D721Med (cell line): ENCODE data around the gene MUC20.

Experiments
- DNase-seq: peaks from one replicate; pipeline ENCODE4 v3.0.0; 2011; ENCODE audit warnings: low spot score; ENCODE audit not compliant: insufficient read length
- FAIRE-seq: peaks from 2 replicates; lab custom pipeline; 2011; peaks lifted over from hg19 to GRCh38; lab: Jason Lieb, UNC
- TF ChIP-seq, protein P1 (sequence below): IDR thresholded peaks from 2 replicates; pipeline ENCODE4 v1.5.1; 2012; ENCODE audit warnings: mild to moderate bottlenecking, control low read depth; ENCODE audit not compliant: insufficient read depth; ENCODE audit errors: missing control alignments

The MUC20 gene

DNA sequence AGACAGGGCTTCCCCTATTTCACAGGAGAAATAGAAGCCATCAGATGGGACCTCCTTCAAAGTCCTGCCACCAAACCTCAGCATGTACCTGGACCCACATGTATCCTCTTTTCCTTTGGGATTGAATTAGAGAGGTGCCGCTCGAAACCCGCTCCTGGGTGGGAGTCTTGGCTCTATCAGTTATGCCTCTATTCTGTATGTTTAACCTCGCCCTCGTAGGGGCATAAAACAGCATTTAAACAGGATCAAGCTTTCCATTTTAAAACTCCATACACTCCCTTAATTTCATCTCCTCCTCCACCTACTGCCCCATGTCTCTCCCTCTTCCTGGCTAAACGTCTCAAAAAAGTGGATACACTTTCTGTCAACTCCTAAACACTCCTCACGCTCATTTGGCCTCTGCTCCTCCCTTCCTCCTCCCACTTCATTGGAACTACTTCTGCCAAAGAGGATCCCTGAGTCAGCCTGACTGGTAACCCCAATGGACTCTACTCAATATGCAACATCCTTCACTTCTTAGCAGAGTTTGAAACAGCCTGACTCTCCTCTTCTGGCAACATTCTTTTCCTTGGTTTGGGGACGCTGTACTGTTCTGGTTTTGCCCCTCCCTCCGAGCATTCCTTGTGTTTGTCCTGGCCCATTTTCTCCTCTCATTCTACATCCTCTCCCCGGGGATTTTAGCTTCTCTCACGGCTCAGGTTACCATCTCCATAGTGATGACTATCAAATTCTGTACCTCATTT lies 23.0 kb upstream of the MUC20 start:
- DNase-seq (no peak), FAIRE-seq (no peak)
- TF ChIP-seq, protein P1, sequence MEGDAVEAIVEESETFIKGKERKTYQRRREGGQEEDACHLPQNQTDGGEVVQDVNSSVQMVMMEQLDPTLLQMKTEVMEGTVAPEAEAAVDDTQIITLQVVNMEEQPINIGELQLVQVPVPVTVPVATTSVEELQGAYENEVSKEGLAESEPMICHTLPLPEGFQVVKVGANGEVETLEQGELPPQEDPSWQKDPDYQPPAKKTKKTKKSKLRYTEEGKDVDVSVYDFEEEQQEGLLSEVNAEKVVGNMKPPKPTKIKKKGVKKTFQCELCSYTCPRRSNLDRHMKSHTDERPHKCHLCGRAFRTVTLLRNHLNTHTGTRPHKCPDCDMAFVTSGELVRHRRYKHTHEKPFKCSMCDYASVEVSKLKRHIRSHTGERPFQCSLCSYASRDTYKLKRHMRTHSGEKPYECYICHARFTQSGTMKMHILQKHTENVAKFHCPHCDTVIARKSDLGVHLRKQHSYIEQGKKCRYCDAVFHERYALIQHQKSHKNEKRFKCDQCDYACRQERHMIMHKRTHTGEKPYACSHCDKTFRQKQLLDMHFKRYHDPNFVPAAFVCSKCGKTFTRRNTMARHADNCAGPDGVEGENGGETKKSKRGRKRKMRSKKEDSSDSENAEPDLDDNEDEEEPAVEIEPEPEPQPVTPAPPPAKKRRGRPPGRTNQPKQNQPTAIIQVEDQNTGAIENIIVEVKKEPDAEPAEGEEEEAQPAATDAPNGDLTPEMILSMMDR: no peak

DNA sequence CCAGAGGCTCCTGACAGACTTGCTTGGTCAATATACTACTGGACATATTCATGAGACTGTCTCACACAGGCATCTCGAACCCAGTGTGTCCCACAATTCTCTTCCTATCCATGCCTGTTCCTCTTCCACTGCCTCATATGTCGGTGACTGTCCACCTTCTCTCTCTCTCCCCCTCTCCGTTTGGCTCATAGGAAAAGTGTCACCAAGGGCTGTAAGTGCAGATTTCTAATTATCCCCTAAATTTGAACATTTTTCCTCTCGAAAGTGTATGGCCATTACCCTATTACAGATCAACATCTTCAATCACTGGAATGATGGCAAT lies 22.5 kb upstream of the MUC20 start:
- DNase-seq (no peak), FAIRE-seq (no peak)
- TF ChIP-seq, protein P1: no peak

DNA sequence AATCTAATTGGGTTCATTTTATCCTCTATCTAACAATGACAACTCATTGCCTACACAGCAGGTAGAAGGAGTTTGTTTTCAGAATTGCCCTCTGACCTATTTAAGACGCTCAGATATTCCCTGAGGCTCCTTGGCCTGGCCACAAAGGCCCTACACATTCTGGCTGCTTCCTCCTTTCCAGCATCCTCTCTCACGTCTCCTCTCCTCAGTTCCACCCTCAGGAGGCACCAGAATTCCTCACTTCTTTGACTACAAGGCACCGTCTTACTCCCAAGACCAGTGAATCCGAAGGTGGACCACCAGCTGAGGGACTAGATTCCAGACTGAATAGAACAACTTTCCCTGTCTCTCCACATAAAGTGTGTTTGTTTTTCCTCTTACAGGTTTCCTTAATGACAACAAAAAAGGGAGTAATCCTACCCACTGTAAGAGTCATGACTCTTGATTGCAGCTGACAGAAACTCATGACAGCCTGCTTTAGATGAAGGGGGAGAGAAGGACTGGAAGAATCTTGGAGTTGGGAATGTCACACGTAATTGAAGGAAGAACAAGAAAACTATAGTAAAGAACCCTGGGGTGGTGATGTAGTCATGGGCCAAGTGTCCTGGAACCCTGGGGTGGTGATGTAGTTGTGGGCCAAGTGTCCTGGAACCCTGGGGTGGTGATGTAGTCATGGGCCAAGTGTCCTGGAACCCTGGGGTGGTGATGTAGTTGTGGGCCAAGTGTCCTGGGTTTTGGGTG lies 22.0 kb upstream of the MUC20 start:
- FAIRE-seq: no peak
- no peak for DNase-seq
- TF ChIP-seq, protein P1: no peak

DNA sequence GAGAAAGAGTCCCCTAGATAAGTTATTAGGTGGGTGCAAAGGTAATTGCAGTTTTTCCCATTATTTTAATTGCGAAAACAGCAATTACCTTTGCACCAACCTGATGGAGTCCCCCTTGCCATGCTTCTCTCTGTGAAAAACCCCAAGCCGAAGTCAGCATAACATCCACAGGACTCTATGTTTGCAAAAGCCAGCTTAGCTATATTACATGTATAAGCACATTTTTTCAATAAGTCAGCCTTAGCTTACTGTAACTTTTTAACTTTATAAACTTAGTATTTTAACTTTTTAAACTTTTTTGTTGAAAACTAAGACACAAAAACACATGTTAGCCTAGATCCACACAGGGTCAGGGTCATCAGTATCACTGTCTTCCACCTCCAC lies 21.4 kb upstream of the MUC20 start:
- FAIRE-seq: no peak
- no peak for DNase-seq
- TF ChIP-seq, protein P1: no peak

DNA sequence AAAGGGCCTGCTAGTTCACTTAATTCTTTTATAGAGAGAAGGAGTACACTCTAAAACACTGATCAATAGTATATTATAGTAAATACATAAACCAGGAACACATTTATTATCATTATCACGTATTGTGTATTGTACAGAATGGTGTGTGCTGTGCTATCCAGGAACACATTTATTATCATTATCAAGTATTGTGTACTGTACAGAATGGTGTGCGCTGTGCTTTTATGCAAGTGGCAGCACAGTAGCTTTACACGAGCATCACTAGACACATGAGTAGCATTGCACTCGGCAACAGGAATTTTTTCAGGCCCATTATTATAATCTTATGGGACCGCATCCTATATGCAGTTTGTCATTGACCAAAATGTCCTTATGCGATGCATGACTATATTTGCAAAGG lies 20.9 kb upstream of the MUC20 start:
- TF ChIP-seq, protein P1: no peak
- no peak for FAIRE-seq

DNA sequence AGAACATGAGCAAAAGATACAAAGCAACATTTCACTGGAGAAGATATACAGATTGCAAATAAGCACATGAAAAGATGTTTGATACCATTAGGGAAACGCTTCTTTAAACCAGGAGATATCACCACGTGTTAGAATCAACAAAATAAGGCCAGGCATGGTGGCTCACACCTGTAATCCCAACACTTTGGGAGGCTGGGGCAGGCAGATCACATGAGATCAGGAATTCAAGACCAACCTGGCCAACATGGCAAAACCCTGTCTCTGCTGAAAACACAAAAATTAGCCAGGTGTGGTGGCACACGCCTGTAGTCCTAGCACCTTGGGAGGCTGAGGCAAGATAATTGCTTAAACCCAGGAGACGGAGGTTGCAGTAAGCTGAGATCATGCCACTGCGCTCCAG lies 20.5 kb upstream of the MUC20 start:
- FAIRE-seq (no peak), DNase-seq (no peak)
- TF ChIP-seq, protein P1: no peak

More for the DNA sequence above, 20.9 kb upstream of the MUC20 start:
- no peak for DNase-seq
